K562 (cell line): ENCODE results near the gene ACSF3. TPM values are rescaled to one million over a fixed set of nuclear protein-coding genes. Genes with fewer than 3 reads are reported as not detected.
A peak's percentile ranks its signal among the peaks of the same experiment; 100 is the strongest.

Experiments used
- ATAC-seq: fragments of 200-7000 bp; cut with Tn5 transposase; 3 replicates; pipeline ENCODE4 v1.9.1; 2020; ENCODE audit warnings: moderate library complexity
- BruUV-seq: library from RNA; stranded (reverse); fragments of 400-500 nt; replicated peaks from 2 replicates; lab custom pipeline; 2021; lab: Mats Ljungman, UMichigan
- CTCF ChIA-PET: fragments of 300-600 bp; formaldehyde crosslinking; extraction: SDS; loops from one replicate; lab custom pipeline; 2021; ENCODE audit warnings: low intra/inter-chr PET ratio; lab: Yijun Ruan, JAX
- POLR2A ChIA-PET: fragments of 300-600, 350-650 bp; sonication (Branson Sonifier 250); formaldehyde crosslinking; extraction: SDS; loops from one replicate; lab custom pipeline; 2021; ENCODE audit warnings: antibody characterized with exemption, inconsistent platforms; lab: Yijun Ruan, JAX
- DNase-seq, 4 experiments: peaks; one replicate each; pipeline versions ENCODE4 v3.0.0 to v3.0.0-alpha.2; 2011 to 2018; ENCODE audit warnings: low spot score in 3 of 4, mixed read lengths in 3 of 4; ENCODE audit errors: extremely low read depth in 1 of 4
- FAIRE-seq: peaks from 2 replicates; lab custom pipeline; 2011; peaks lifted over from hg19 to GRCh38; lab: Jason Lieb, UNC
- H2AFZ ChIP-seq: 2 replicates; pipeline ENCODE4 v1.6.0; 2011; ENCODE audit warnings: low read depth, low read length, control low read depth, inconsistent platforms
- H3K27ac ChIP-seq: fragments of 200-600 bp; 3 replicates; pipeline ENCODE4 v1.8.0; 2011; ENCODE audit warnings: low read depth, mild to moderate bottlenecking, control low read depth, inconsistent platforms, low read length, moderate library complexity, mixed read lengths; ENCODE audit errors: extremely low read depth
- H3K27me3 ChIP-seq, 2 experiments: fragments of 300-600 bp in 1 of 2; 2 replicates in 1 of 2; 3 replicates in 1 of 2; pipeline versions ENCODE4 v1.6.0 to v1.8.0; 2011; ENCODE audit warnings: inconsistent platforms in 2 of 2, low read length in 2 of 2, mild to moderate bottlenecking in 1 of 2, mixed read lengths in 1 of 2, moderate library complexity in 1 of 2; ENCODE audit not compliant: control insufficient read depth in 2 of 2, insufficient read depth in 2 of 2
- H3K36me3 ChIP-seq: fragments of 300-600 bp; 3 replicates; pipeline ENCODE4 v1.8.0; 2011; ENCODE audit warnings: mild to moderate bottlenecking, low read length, inconsistent platforms; ENCODE audit not compliant: control insufficient read depth, insufficient read depth
- H3K4me1 ChIP-seq, 2 experiments: fragments of 200-600 bp in 1 of 2; replicated peaks in 1 of 2; 2 replicates in 1 of 2; 3 replicates in 1 of 2; pipeline versions ENCODE4 v1.5.1 to v1.8.0; 2011; ENCODE audit warnings: inconsistent platforms in 2 of 2, low read length in 2 of 2, mild to moderate bottlenecking in 1 of 2, mixed read lengths in 1 of 2, moderate library complexity in 1 of 2; ENCODE audit not compliant: control insufficient read depth in 2 of 2, insufficient read depth in 2 of 2
- H3K4me2 ChIP-seq: 2 replicates; pipeline ENCODE4 v1.6.1; 2011; ENCODE audit warnings: low read length, control low read depth, inconsistent platforms, mixed read lengths; ENCODE audit not compliant: insufficient read depth
- H3K4me3 ChIP-seq: fragments of 200-600 bp; sonication (generic), shearing (Covaris generic); 2 replicates; pipeline ENCODE4 v1.5.1; 2016; ENCODE audit warnings: control low read depth, inconsistent platforms
- H3K79me2 ChIP-seq: fragments of 200-600 bp; 3 replicates; pipeline ENCODE4 v1.8.0; 2011; ENCODE audit warnings: low read length, inconsistent platforms; ENCODE audit not compliant: control insufficient read depth, insufficient read depth
- H3K9ac ChIP-seq, 2 experiments: 2 replicates each; pipeline versions ENCODE4 v1.6.0 to v1.6.1; 2011; ENCODE audit warnings: low read depth in 2 of 2, low read length in 2 of 2, control low read depth in 1 of 2, inconsistent platforms in 1 of 2, mild to moderate bottlenecking in 1 of 2, mixed read lengths in 1 of 2; ENCODE audit not compliant: insufficient read depth in 1 of 2
- H3K9me1 ChIP-seq: one replicate; pipeline ENCODE4 v1.6.0; 2011; ENCODE audit warnings: inconsistent platforms, mild to moderate bottlenecking, low read length, moderate library complexity; ENCODE audit not compliant: control insufficient read depth, insufficient read depth
- H3K9me3 ChIP-seq: replicated peaks from 2 replicates; pipeline ENCODE4 v1.5.1; 2011; ENCODE audit warnings: low read depth, low read length, inconsistent platforms; ENCODE audit not compliant: control insufficient read depth, insufficient read depth
- H4K20me1 ChIP-seq: replicated peaks from 2 replicates; pipeline ENCODE4 v1.6.1; 2011; ENCODE audit warnings: low read length, inconsistent platforms, mixed read lengths; ENCODE audit not compliant: control insufficient read depth, insufficient read depth
- AFF1 ChIP-seq, 2 experiments: fragments of 450-650 bp; IDR thresholded peaks; 2 replicates each; pipeline ENCODE4 v1.6.1; 2018; ENCODE audit warnings: mild to moderate bottlenecking in 2 of 2, low read depth in 1 of 2; ENCODE audit not compliant: partially characterized antibody in 2 of 2
- BRF1 ChIP-seq: IDR thresholded peaks from 3 replicates; pipeline ENCODE4 v1.6.1; 2011; ENCODE audit warnings: borderline replicate concordance, mild to moderate bottlenecking; ENCODE audit not compliant: insufficient read length; ENCODE audit errors: extremely low read depth
- CBFA2T3 ChIP-seq: fragments of 450-650 bp; IDR thresholded peaks from 2 replicates; pipeline ENCODE4 v1.6.1; 2017
- DDX20 ChIP-seq: fragments of 450-650 bp; IDR thresholded peaks from 2 replicates; pipeline ENCODE4 v1.6.1; 2016; ENCODE audit warnings: missing genetic modification characterization, low read depth, mild to moderate bottlenecking, missing compliant biosample characterization, moderate library complexity
- FOXM1 ChIP-seq, 2 experiments: fragments of 450-650 bp in 1 of 2; sonication (generic) in 1 of 2; formaldehyde crosslinking in 1 of 2; IDR thresholded peaks; 2 replicates each; pipeline versions ENCODE4 v1.6.1 to v1.9.0; 2017 to 2022; ENCODE audit warnings: low read depth in 2 of 2, mild to moderate bottlenecking in 2 of 2, missing genetic modification reagents in 1 of 2, moderate library complexity in 1 of 2
- HNRNPK ChIP-seq: fragments of 200-400 bp; formaldehyde crosslinking; IDR thresholded peaks from one replicate; pipeline ENCODE4 v1.6.1; 2018; ENCODE audit warnings: mild to moderate bottlenecking, low read depth, low read length; ENCODE audit not compliant: poor library complexity, severe bottlenecking
- ILF3 ChIP-seq: fragments of 450-650 bp; IDR thresholded peaks from 2 replicates; pipeline ENCODE4 v1.6.1; 2018; ENCODE audit warnings: antibody characterized with exemption, mild to moderate bottlenecking, moderate library complexity, borderline replicate concordance
- KHSRP ChIP-seq: fragments of 450-650 bp; IDR thresholded peaks from 2 replicates; pipeline ENCODE4 v1.6.1; 2017
- MAFG ChIP-seq: fragments of 450-650 bp; conservative IDR thresholded peaks from 2 replicates; pipeline ENCODE4 v1.6.1; 2016; ENCODE audit warnings: missing genetic modification characterization, missing compliant biosample characterization
- NCOR1 ChIP-seq: fragments of 450-650 bp; IDR thresholded peaks from 2 replicates; pipeline ENCODE4 v1.6.1; 2016; ENCODE audit warnings: mild to moderate bottlenecking, moderate library complexity
- NFIX ChIP-seq: fragments of 250-450 bp; sonication (Bioruptor Pico); IDR thresholded peaks from 2 replicates; pipeline ENCODE4 v1.4.0; 2020; ENCODE audit warnings: low read depth, mild to moderate bottlenecking, moderate library complexity
- SP1 ChIP-seq: sonication (generic); formaldehyde crosslinking; IDR thresholded peaks from 2 replicates; pipeline ENCODE4 v1.8.1; 2022; ENCODE audit warnings: mild to moderate bottlenecking, missing genetic modification reagents
- ZNF184 ChIP-seq: sonication (generic); formaldehyde crosslinking; IDR thresholded peaks from 2 replicates; pipeline ENCODE4 v1.5.0; 2020; ENCODE audit warnings: missing genetic modification reagents
- ZNF316 ChIP-seq: fragments of 450-650 bp; IDR thresholded peaks from 2 replicates; pipeline ENCODE4 v1.6.1; 2016
- ZNF592 ChIP-seq: fragments of 450-650 bp; IDR thresholded peaks from 2 replicates; pipeline ENCODE4 v1.6.1; 2017; ENCODE audit warnings: antibody characterized with exemption, mild to moderate bottlenecking
- WGBS: fragments of 100-300 bp; shearing (Covaris generic); methylation state at CpG from one replicate; pipeline ENCODE4 v1.1.6; 2016; ENCODE audit warnings: low coverage, mixed read lengths; ENCODE audit not compliant: insufficient coverage; ENCODE audit errors: missing lambda C conversion rate; 5-methylcytosine and 5-hydroxymethylcytosine counted together
- in situ Hi-C: fragments of 300-500 bp; cut with MboI; formaldehyde crosslinking; loops from 4 replicates; pipeline ENCODE4 v1.15.0; 2018; ENCODE audit warnings: inconsistent platforms, mixed read lengths
- intact Hi-C: fragments of 100-400 bp; cut with micrococcal nuclease; formaldehyde crosslinking; loops from 2 replicates; pipeline ENCODE4 v1.14.2; 2022
- polyA plus RNA-seq, 8 experiments: library from polyadenylated mRNA; depleted of rRNA in 4 of 8; stranded (reverse) in 5 of 8; unstranded in 3 of 8; fragments of >200 nt; fragmentation: Nextera tagmentation in 2 of 8; fragmentation: Illumina TruSeq in 1 of 8; extraction: Ambion mirVana in 2 of 8; extraction: Trizol in 1 of 8; gene quantifications; 2 replicates each; pipeline versions ENCODE4 v1.2.1 to v1.2.3, GENCODE V29; 2011 to 2014; ENCODE audit warnings: inconsistent platforms in 1 of 8, missing spikeins in 1 of 8
- total RNA-seq, 7 experiments: library from RNA; depleted of rRNA in 6 of 7; stranded (reverse); fragments of >200 nt in 6 of 7; fragmentation: Illumina TruSeq in 2 of 7; extraction: Trizol in 2 of 7; gene quantifications; 2 replicates each; pipeline versions ENCODE4 v1.2.1 to v1.2.3, GENCODE V29; 2011 to 2021; ENCODE audit warnings: low replicate concordance in 1 of 7

Gene ACSF3
- total and polyA plus RNA-seq, 9 of the 15 experiments (the other 6 are each of a cell fraction or from before 2014, with no cell fraction given) = 0.77 to 32.8 (median 14.7) TPM

DNA sequence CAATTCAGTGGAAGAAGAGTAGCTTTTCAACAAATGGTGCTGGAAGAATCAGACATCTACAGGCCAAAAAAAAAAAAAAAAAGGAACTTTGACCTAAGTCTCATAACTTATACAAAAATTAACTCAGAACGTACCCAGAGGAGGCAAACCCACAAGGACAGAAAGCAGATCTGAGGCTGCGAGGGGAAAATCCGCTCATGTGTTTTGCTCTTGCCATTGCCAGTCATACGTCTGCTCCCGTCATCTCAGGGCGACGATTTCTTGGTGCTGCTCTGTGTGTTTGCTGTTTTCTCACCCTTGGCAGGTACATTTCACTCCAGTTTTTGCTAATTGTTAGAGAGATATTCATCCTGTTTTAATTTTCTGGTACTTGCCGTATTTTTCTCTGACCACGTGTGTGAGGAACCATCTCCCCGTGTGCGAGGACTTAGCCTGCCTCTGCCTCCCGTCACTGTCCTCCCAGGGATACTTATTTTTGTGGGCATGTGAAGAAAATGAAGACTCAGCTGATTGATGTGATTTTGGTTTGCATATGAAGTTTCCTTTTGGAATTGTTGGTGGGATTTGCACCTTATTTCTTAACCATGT lies 33.4 kb upstream of the ACSF3 start:
- no peak overlapping the region for H2AFZ ChIP-seq
- WGBS = 38% methylated on average over 12 of the region's 12 CpGs
- intact Hi-C loops (no loop called here), in situ Hi-C loops (no loop called here)
- no peak overlapping the region for H3K27ac ChIP-seq
- ChIA-PET CTCF (no interaction called here), POLR2A (no interaction called here)
- 0 out of 2 replicates have a peak, but pooled peaks cover 3% of the 10 kb centered on the region for H4K20me1 ChIP-seq
- FAIRE-seq (peak; percentile 52), DNase-seq (no peak), ATAC-seq (no peak)
- BruUV-seq = no TSS peak
- no peaks in the 10 kb centered on the region for H3K9me1 ChIP-seq
- H3K4me2 ChIP-seq = no peak overlapping the region
- H3K4me3 ChIP-seq = no peak overlapping the region
- H3K36me3 ChIP-seq = no peaks in the 10 kb centered on the region
- no peaks in the 10 kb centered on the region for H3K9me3 ChIP-seq
- no peaks in the 10 kb centered on the region for H3K79me2 ChIP-seq
- peaks cover 0 to 70% of the 10 kb centered on the region in 2 experiments; a peak in 2 of 5 replicates for H3K4me1 ChIP-seq
- H3K9ac ChIP-seq = no peak overlapping the region
- peaks cover 0 to 33% of the 10 kb centered on the region in 2 experiments; a peak in 2 of 5 replicates for H3K27me3 ChIP-seq
- no peak for TF ChIP-seq CBFA2T3
- TF ChIP-seq ZNF316 = peak; percentile 56
- no peak for TF ChIP-seq DDX20
- no peak for TF ChIP-seq KHSRP
- TF ChIP-seq ZNF184 = no peak
- no peak for TF ChIP-seq FOXM1 (IDR thresholded peaks at IDR 0.05; ENCODE audit: low read depth)
- no peak for TF ChIP-seq FOXM1 (CRISPR knock-in tag; IDR thresholded peaks at IDR 0.05; ENCODE audit: low read depth)
- TF ChIP-seq MAFG = 0 out of 2 replicates have a peak, but pooled peaks have one; percentile 5
- TF ChIP-seq NFIX (CRISPR knock-in tag) = no peak
- TF ChIP-seq BRF1 = no peak
- no peak for TF ChIP-seq ILF3
- no peak for TF ChIP-seq ZNF592
- TF ChIP-seq NCOR1 = no peak
- TF ChIP-seq AFF1 (IDR thresholded peaks at IDR 0.05; ENCODE audit: low read depth in 1 of 2, partially characterized antibody in 2 of 2) = no peak
- no peak for TF ChIP-seq HNRNPK
- TF ChIP-seq SP1 = no peak
